Esophagus squamous epithelium (tissue), 5 donors: Measurements from ENCODE around the gene LZTS3. TPM values are rescaled to one million over a fixed set of nuclear protein-coding genes. Genes with fewer than 3 reads are reported as not detected.

Experiments
- DNase-seq: peaks from one replicate; lab custom pipeline; 2025; lab: John Stamatoyannopoulos, UW
- H3K27ac ChIP-seq, 4 donors: fragments of 200-600 bp; sonication (generic); one replicate each; pipeline ENCODE4 v1.5.1; 2016 to 2019; ENCODE audit warnings: mild to moderate bottlenecking in 1 of 4
- H3K27me3 ChIP-seq, 4 donors: fragments of 200-600 bp; sonication (generic); 1 replicate in 3 of 4; 2 replicates in 1 of 4; pipeline versions ENCODE4 v1.5.1 to v1.6.0; 2017 to 2021; ENCODE audit warnings: antibody characterized with exemption in 1 of 4
- H3K36me3 ChIP-seq, 3 donors: fragments of 200-600 bp; sonication (generic); one replicate each; pipeline ENCODE4 v1.5.1; 2016 to 2019
- H3K4me1 ChIP-seq, 3 donors: fragments of 200-600 bp; sonication (generic); one replicate each; pipeline ENCODE4 v1.5.1; 2017 to 2019
- H3K4me3 ChIP-seq, 4 donors: fragments of 200-600 bp; sonication (generic); 1 replicate in 3 of 4; 2 replicates in 1 of 4; pipeline ENCODE4 v1.5.1; 2016 to 2019; ENCODE audit warnings: mild to moderate bottlenecking in 2 of 4, moderate library complexity in 1 of 4
- H3K9me3 ChIP-seq, 3 donors: fragments of 200-600 bp; sonication (generic); one replicate each; pipeline ENCODE4 v1.5.1; 2016 to 2019
- POLR2A ChIP-seq, 4 donors: fragments of 450-650 bp; IDR thresholded peaks; one replicate each; pipeline ENCODE4 v1.6.1; 2017; ENCODE audit warnings: antibody characterized with exemption in 4 of 4, mild to moderate bottlenecking in 4 of 4, moderate library complexity in 3 of 4
- whole genome bisulfite sequencing, 2 donors: methylation state at CpG; one replicate each; pipeline ENCODE4 v1.1.5; 2018; 5-methylcytosine and 5-hydroxymethylcytosine counted together
- intact Hi-C: fragments of 100-400 bp; cut with DNase I; formaldehyde crosslinking; loops from one replicate; pipeline ENCODE4 v1.15.0; 2022
- total RNA-seq, 4 donors: library from RNA; depleted of rRNA; stranded (reverse); fragments of >200 nt; gene quantifications; one replicate each; pipeline ENCODE4 v1.1.0, GENCODE V29; 2016
- TF ChIP-seq, protein P1 (sequence below), 6 experiments: fragments of 450-650 bp in 4 of 6; fragments of 200-600 bp in 2 of 6; sonication (generic) in 2 of 6; IDR thresholded peaks; one replicate each; pipeline ENCODE4 v1.5.1; 2016 to 2019; ENCODE audit warnings: antibody characterized with exemption in 6 of 6, mild to moderate bottlenecking in 4 of 6, moderate library complexity in 4 of 6
- donor health status: DM: yes; HTN: yes; CAD: no.

LZTS3 gene
- total RNA-seq, 4 donors from 2014 or later, result 1.1 to 6.3 (median 4.4) TPM

DNA sequence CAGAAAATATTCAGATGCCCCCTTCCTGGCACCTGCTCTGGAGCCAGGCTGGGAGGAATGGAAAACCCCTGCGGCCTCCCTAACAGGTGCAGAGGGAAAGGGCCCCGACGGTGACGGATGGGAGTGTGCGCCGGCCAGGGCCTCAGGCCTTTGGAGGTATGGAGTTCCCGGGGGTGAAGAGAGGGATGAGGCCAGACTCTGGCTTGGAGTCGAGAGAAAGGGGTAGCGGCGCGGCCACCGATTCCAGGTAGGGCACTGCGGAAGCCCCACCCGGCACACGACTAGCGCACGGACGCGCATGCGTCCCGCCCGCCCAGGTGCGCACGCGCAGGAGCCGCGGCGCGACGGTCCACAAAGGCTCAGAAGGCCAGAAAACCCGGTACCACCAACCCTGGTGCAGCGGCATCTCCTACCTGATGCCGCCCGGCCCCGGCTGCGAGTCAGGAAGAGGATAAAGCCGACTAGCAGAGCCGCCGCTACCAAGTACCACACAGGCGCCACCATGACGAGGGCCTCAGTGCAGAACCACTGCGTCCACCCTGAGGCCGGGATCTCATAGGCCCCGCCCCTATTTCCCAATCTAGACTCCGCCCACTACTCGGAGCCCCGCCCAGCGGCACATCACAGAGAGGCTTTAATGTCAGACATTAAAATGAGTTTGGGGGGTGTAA, 30.9 kb upstream of the LZTS3 start, which contains the start of gene DDRGK1:
TSS of gene DDRGK1 (minus strand) at position 559 of the 671 bp plus-strand sequence. CDS start at position 504, 55 bp downstream.
- TF ChIP-seq POLR2A (IDR thresholded peaks at IDR 0.05), result peak in 2 of 4 donors; percentile 62 to 71
- TF ChIP-seq, protein P1, sequence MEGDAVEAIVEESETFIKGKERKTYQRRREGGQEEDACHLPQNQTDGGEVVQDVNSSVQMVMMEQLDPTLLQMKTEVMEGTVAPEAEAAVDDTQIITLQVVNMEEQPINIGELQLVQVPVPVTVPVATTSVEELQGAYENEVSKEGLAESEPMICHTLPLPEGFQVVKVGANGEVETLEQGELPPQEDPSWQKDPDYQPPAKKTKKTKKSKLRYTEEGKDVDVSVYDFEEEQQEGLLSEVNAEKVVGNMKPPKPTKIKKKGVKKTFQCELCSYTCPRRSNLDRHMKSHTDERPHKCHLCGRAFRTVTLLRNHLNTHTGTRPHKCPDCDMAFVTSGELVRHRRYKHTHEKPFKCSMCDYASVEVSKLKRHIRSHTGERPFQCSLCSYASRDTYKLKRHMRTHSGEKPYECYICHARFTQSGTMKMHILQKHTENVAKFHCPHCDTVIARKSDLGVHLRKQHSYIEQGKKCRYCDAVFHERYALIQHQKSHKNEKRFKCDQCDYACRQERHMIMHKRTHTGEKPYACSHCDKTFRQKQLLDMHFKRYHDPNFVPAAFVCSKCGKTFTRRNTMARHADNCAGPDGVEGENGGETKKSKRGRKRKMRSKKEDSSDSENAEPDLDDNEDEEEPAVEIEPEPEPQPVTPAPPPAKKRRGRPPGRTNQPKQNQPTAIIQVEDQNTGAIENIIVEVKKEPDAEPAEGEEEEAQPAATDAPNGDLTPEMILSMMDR (IDR thresholded peaks at IDR 0.05), result peak in 1 of 6 experiments; percentile 35
- 0% methylated on average over 9 to 27 of the region's 48 CpGs for WGBS, 2 donors
- Histone ChIP-seq H3K4me1 (peaks cover 13 to 34% (median 17%) of the 10 kb centered on the region in 3 donors), H3K27ac (peak within 1 kb of the TSS; percentile 89 to 93 (median 92)), H3K4me3 (peak within 1 kb of the TSS; percentile 59 to 92 (median 80)), H3K36me3 (peaks cover 12 to 36% (median 13%) of the 10 kb centered on the region in 3 donors), H3K9me3 (no peaks in the 10 kb centered on the region), H3K27me3 (no peaks in the 10 kb centered on the region)
- DNase-seq, result peak; percentile 57
- intact Hi-C loops, result no loop called here

DNA sequence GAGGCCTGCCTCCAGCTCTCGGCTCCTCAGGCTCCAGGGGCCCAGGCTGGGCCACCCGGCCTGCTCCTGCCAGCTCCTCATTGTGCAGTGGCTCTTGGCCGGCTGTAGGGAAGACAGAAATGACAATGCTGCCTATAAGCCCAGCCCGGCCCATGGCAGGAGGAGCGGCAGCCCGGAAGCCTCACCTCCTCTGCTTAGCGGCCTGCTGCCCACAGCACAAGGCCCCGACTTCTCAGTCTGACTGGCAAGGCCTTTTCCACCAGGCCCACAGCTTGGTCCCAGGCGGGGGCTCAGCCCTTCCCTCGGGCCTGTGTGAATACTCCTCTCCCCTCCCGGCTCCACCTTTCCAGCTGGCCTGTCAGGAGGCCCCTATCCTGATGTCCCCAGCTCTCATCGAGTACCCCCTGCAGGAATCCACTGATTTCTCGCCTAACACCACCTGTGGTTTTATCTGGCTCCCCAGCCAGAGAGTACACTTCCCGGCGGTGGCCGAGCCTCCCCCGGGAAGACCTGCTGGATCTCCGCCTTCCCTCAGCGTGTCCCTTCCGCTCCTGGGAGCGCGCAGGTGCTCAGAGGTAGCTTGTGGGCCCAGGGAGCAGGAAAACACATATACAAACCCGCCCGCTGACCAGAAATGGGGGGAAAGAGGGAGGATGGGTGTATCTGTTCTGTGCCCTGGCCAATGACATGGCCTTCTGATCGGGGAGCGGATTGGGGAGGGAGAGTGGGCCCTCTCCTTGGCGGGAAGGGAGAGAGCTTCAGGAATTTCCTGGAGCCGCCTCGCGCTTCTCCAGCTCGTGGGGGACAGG, 30.2 kb upstream of the LZTS3 start:
- TF ChIP-seq, protein P1 (IDR thresholded peaks at IDR 0.05), result no peak
- TF ChIP-seq POLR2A (IDR thresholded peaks at IDR 0.05), result no peak
- Histone ChIP-seq H3K36me3 (peaks cover 15 to 44% (median 15%) of the 10 kb centered on the region in 3 donors), H3K27me3 (no peaks in the 10 kb centered on the region), H3K4me1 (peaks cover 13 to 28% (median 14%) of the 10 kb centered on the region in 3 donors), H3K4me3 (peak overlapping the region; percentile 59 to 92 (median 80)), H3K27ac (peak overlapping the region; percentile 89 to 93 (median 92)), H3K9me3 (no peaks in the 10 kb centered on the region)
- DNase-seq, result no peak
- intact Hi-C loops, result no loop called here
- 5 to 9% methylated on average over 11 to 19 of the region's 31 CpGs for WGBS, 2 donors

DNA sequence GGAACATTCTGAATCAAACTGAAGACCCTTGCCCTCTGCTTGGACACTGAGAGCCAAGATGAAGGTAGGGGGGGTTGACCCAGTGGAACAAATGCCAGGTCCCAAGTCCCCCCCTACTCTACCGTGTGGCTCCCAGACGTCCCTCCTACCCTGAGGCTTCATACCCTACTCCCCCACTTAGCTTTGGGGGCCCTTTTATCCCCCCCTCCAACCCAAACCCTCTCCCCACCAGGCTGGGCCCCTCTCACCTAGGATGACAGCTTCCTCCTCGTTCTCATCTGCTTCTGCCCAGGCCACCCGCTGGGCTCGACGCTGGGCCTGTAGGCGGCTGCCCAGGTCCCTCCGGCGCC, 29.6 kb upstream of the LZTS3 start:
- 33 to 37% methylated on average over 2 to 3 of the region's 9 CpGs for WGBS, 2 donors
- H3K4me3 ChIP-seq, result peak overlapping the region; percentile 59 to 92 (median 80)
- H3K4me1 ChIP-seq, result peaks cover 10 to 22% (median 13%) of the 10 kb centered on the region in 3 donors
- peaks cover 15 to 49% (median 15%) of the 10 kb centered on the region in 3 donors for H3K36me3 ChIP-seq
- intact Hi-C loops, result no loop called here
- TF ChIP-seq POLR2A (IDR thresholded peaks at IDR 0.05), result no peak
- TF ChIP-seq, protein P1 (IDR thresholded peaks at IDR 0.05), result no peak
- DNase-seq, result no peak
- no peaks in the 10 kb centered on the region for H3K27me3 ChIP-seq
- peak overlapping the region; percentile 89 to 93 (median 92) for H3K27ac ChIP-seq
- H3K9me3 ChIP-seq, result no peaks in the 10 kb centered on the region

DNA sequence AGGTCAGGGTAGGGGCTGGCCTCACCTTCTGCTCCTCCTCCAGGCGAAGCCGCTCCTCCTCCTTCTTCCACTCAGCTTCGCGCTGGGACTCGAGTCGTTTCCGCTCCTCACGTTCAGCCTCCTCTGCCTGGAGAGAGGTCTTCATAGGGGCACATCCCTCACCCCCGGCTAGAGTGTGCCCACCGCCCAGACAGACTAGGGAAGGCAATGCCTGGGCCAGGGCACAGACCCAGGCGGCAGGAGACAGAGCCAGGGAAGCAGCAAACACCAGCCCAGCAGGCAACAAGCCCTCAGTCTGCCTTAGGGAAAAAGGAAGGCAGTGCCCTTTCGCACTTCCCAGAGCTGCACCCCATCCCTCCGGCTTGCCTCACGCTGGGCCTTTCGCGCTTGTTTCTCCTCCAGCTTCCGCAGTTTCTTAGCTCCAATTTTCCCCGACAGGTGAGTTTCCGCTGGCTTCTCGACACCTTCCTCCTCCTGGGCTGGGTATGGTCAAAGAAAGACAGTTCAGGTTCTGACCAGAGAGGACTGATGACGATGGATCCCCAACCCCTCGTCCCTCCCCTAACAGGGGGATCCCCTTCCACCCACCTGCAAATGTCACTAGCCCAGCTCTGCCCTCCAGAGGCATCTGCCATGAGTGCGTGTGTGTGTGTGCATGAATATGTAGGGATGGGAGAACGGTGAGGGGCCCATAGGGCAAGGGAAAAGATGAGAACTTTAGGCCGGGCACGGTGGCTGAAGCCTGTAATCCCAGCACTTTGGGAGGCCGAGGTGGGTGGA, 26.8 kb upstream of the LZTS3 start:
- Histone ChIP-seq H3K4me3 (no peak overlapping the region), H3K9me3 (no peaks in the 10 kb centered on the region), H3K4me1 (peaks cover 10 to 21% (median 13%) of the 10 kb centered on the region in 3 donors), H3K36me3 (peaks cover 20 to 77% (median 26%) of the 10 kb centered on the region in 3 donors), H3K27ac (no peak overlapping the region), H3K27me3 (no peaks in the 10 kb centered on the region)
- DNase-seq, result no peak
- intact Hi-C loops, result no loop called here
- WGBS, 2 donors, result 94% methylated on average over 13 to 20 of the region's 27 CpGs
- TF ChIP-seq POLR2A (IDR thresholded peaks at IDR 0.05), result no peak

DNA sequence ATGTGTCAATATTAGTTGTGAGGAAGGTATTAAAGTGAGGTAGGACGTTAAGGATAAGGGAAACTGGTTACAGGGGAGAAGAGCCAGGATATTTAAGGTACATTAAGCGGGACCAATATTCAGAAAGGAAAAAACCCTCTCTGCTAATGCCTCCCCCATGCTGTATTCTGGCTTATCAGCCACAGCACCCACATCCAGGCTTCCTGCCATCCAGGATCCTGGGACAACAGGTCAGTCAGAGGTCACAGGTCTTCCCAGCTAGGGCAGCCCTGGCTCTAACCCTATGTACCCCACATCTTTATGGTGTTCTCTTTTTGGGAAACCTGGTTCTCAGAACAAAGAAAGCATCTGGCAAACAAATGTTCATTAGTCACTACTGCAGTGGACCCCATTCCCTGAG, 25.9 kb upstream of the LZTS3 start:
- TF ChIP-seq POLR2A (IDR thresholded peaks at IDR 0.05), result no peak
- TF ChIP-seq, protein P1 (IDR thresholded peaks at IDR 0.05), result no peak
- H3K9me3 ChIP-seq, result no peaks in the 10 kb centered on the region
- H3K4me3 ChIP-seq, result no peak overlapping the region
- H3K27me3 ChIP-seq, result no peaks in the 10 kb centered on the region
- H3K36me3 ChIP-seq, result peaks cover 30 to 87% (median 35%) of the 10 kb centered on the region in 3 donors
- H3K4me1 ChIP-seq, result peaks cover 10 to 21% (median 13%) of the 10 kb centered on the region in 3 donors
- WGBS, 2 donors, result 45 to 53% methylated on average over 2 of the region's 2 CpGs
- no peak overlapping the region for H3K27ac ChIP-seq
- DNase-seq, result no peak
- intact Hi-C loops, result no loop called here
